Liver (tissue), 9 donors: ENCODE measurements around the gene USHBP1. TPM values are rescaled to one million over a fixed set of nuclear protein-coding genes. Genes with fewer than 3 reads are reported as not detected.

Experiments used
- DNase-seq: peaks from one replicate; pipeline ENCODE4 v3.0.0-alpha.2; 2017; ENCODE audit warnings: low spot score
- H3K27ac ChIP-seq, 2 donors: one replicate each; pipeline ENCODE4 v1.7.0; 2013; ENCODE audit warnings: inconsistent platforms in 2 of 2, low read length in 2 of 2, control low read depth in 1 of 2, low read depth in 1 of 2, mild to moderate bottlenecking in 1 of 2
- H3K27me3 ChIP-seq, 4 donors: one replicate each; pipeline versions ENCODE4 v1.6.1 to v1.7.0; 2013; ENCODE audit warnings: low read length in 3 of 4, inconsistent platforms in 1 of 4, mild to moderate bottlenecking in 1 of 4, moderate library complexity in 1 of 4; ENCODE audit not compliant: control insufficient read depth in 4 of 4, insufficient read depth in 4 of 4
- H3K36me3 ChIP-seq, 4 donors: one replicate each; pipeline versions ENCODE4 v1.6.1 to v1.7.0; 2013; ENCODE audit warnings: low read length in 3 of 4, mild to moderate bottlenecking in 3 of 4, low read depth in 1 of 4, moderate library complexity in 1 of 4; ENCODE audit not compliant: control insufficient read depth in 4 of 4, insufficient read depth in 3 of 4
- H3K4me1 ChIP-seq, 4 donors: one replicate each; pipeline versions ENCODE4 v1.6.1 to v1.7.0; 2013; ENCODE audit warnings: low read length in 3 of 4, mild to moderate bottlenecking in 3 of 4, moderate library complexity in 1 of 4; ENCODE audit not compliant: control insufficient read depth in 4 of 4, insufficient read depth in 4 of 4
- H3K4me3 ChIP-seq, 3 donors: one replicate each; pipeline versions ENCODE4 v1.6.1 to v1.7.0; 2013; ENCODE audit warnings: low read length in 3 of 3, control low read depth in 1 of 3, low read depth in 1 of 3, mild to moderate bottlenecking in 1 of 3
- H3K9ac ChIP-seq, 2 donors: one replicate each; pipeline ENCODE4 v1.7.0; 2013; ENCODE audit warnings: low read length in 2 of 2, mild to moderate bottlenecking in 2 of 2, moderate library complexity in 2 of 2, control low read depth in 1 of 2, low read depth in 1 of 2
- H3K9me3 ChIP-seq, 4 donors: one replicate each; pipeline versions ENCODE4 v1.6.1 to v1.7.0; 2013; ENCODE audit warnings: low read length in 3 of 4; ENCODE audit not compliant: control insufficient read depth in 4 of 4
- ATF3 ChIP-seq: IDR thresholded peaks from 2 replicates; pipeline ENCODE4 v1.6.1; 2016; ENCODE audit warnings: antibody characterized with exemption
- EGR1 ChIP-seq, 2 donors: IDR thresholded peaks; 2 replicates each; pipeline ENCODE4 v1.6.1; 2016 to 2018; ENCODE audit warnings: antibody characterized with exemption in 2 of 2, low read depth in 2 of 2
- FOXA2 ChIP-seq: IDR thresholded peaks from 2 replicates; pipeline ENCODE4 v1.6.1; 2016; ENCODE audit warnings: antibody characterized with exemption
- GABPA ChIP-seq, 2 donors: IDR thresholded peaks in 1 of 2; conservative IDR thresholded peaks in 1 of 2; 2 replicates each; pipeline ENCODE4 v1.6.1; 2016; ENCODE audit warnings: antibody characterized with exemption in 2 of 2, mild to moderate bottlenecking in 1 of 2, moderate library complexity in 1 of 2
- HNF4G ChIP-seq: IDR thresholded peaks from 2 replicates; pipeline ENCODE4 v1.6.1; 2016; ENCODE audit warnings: antibody characterized with exemption
- NR2F2 ChIP-seq: IDR thresholded peaks from 2 replicates; pipeline ENCODE4 v1.6.1; 2016; ENCODE audit warnings: antibody characterized with exemption
- REST ChIP-seq: IDR thresholded peaks from 2 replicates; pipeline ENCODE4 v1.6.1; 2016; ENCODE audit warnings: antibody characterized with exemption, mild to moderate bottlenecking
- SP1 ChIP-seq: IDR thresholded peaks from 2 replicates; pipeline ENCODE4 v1.6.1; 2018; ENCODE audit warnings: antibody characterized with exemption, mild to moderate bottlenecking
- ZBTB33 ChIP-seq: IDR thresholded peaks from 2 replicates; pipeline ENCODE4 v1.6.1; 2016; ENCODE audit warnings: antibody characterized with exemption
- WGBS: extraction: QIAGEN DNeasy Blood & Tissue Kit; methylation state at CpG from one replicate; pipeline ENCODE4 v1.1.7; 2013; 5-methylcytosine and 5-hydroxymethylcytosine counted together
- polyA plus RNA-seq, 2 donors: library from polyadenylated mRNA; stranded (reverse) in 1 of 2; unstranded in 1 of 2; fragments of 200-250 nt in 1 of 2; fragments of >200 nt in 1 of 2; fragmentation: Nextera tagmentation in 1 of 2; extraction: Ambion mirVana in 1 of 2; gene quantifications; one replicate each; pipeline versions ENCODE4 v1.2.1 to v1.2.3, GENCODE V29; 2013 to 2015
- total RNA-seq, 2 donors: library from RNA; depleted of rRNA; stranded (reverse); fragments of >200 nt; gene quantifications; one replicate each; pipeline ENCODE4 v1.2.3, GENCODE V29; 2014
- donor health status: healthy.
- donor health status: healthy.
- donor health status: healthy.
- donor health status: healthy.
- donor health status: healthy.

The USHBP1 gene
- total and polyA plus RNA-seq, 4 donors: 1.2 to 2.6 (median 1.9) TPM

GRCh38 chr19:17266026-17266425 lies 1.5 kb upstream of the USHBP1 start (continued):
- TF ChIP-seq REST (no peak), EGR1 (IDR thresholded peaks at IDR 0.05; ENCODE audit: low read depth in 2 of 2) (no peak), FOXA2 (no peak), NR2F2 (no peak)

GRCh38 chr19:17263712-17264640 lies 569 bp downstream of the USHBP1 start:
- no peak for TF ChIP-seq HNF4G
- Histone ChIP-seq H3K27ac (peak overlapping the region in 1 of 2 donors; percentile 46), H3K36me3 (peaks cover 0 to 2% (median 0%) of the 10 kb centered on the region in 4 donors), H3K9me3 (no peaks in the 10 kb centered on the region), H3K27me3 (no peaks in the 10 kb centered on the region), H3K4me1 (peaks cover 3 to 11% (median 10%) of the 10 kb centered on the region in 4 donors), H3K9ac (peak overlapping the region in 1 of 2 donors; percentile 36), H3K4me3 (peak overlapping the region in 1 of 3 donors; percentile 7)
- no peak for DNase-seq
- 82% methylated on average over 23 of the region's 23 CpGs for WGBS

GRCh38 chr19:17262557-17262956 lies 2.0 kb downstream of the USHBP1 start:
- Histone ChIP-seq H3K9me3 (no peaks in the 10 kb centered on the region), H3K4me3 (no peak overlapping the region), H3K36me3 (no peaks in the 10 kb centered on the region), H3K9ac (no peak overlapping the region), H3K4me1 (peaks cover 0 to 2% (median 1%) of the 10 kb centered on the region in 4 donors), H3K27me3 (no peaks in the 10 kb centered on the region), H3K27ac (no peak overlapping the region)
- TF ChIP-seq ZBTB33: no peak
- TF ChIP-seq SP1: no peak
- no peak for TF ChIP-seq ATF3
- TF ChIP-seq GABPA (IDR thresholded peaks at IDR 0.05 in 1 of 2, conservative IDR thresholded peaks at IDR 0.05 in 1 of 2): no peak
- 90% methylated on average over 16 of the region's 16 CpGs for WGBS
- DNase-seq: no peak
